Body of pancreas (tissue), 4 donors: ENCODE measurements around the gene DNAL1. TPM values are rescaled to one million over a fixed set of nuclear protein-coding genes. Genes with fewer than 3 reads are reported as not detected.

Source experiments
- ATAC-seq: fragments of 150-250 bp; one replicate; pipeline ENCODE4 v1.9.1; 2016
- DNase-seq, 4 donors: peaks; one replicate each; pipeline ENCODE4 v3.0.0-alpha.2; 2019
- H3K27ac ChIP-seq, 4 donors: fragments of 200-600 bp; sonication (generic); 1 replicate in 3 of 4; 2 replicates in 1 of 4; pipeline versions ENCODE4 v1.5.1 to v1.6.1; 2016 to 2019; ENCODE audit warnings: mild to moderate bottlenecking in 1 of 4, mixed read lengths in 1 of 4, moderate library complexity in 1 of 4
- H3K27me3 ChIP-seq, 2 donors: fragments of 200-600 bp; sonication (generic); one replicate each; pipeline ENCODE4 v1.6.0; 2016; ENCODE audit warnings: mild to moderate bottlenecking in 1 of 2
- H3K36me3 ChIP-seq, 2 donors: fragments of 200-600 bp; sonication (generic); replicated peaks in 1 of 2; 2 replicates each; pipeline ENCODE4 v1.5.1; 2016; ENCODE audit warnings: low read depth in 2 of 2; ENCODE audit not compliant: insufficient read depth in 1 of 2
- H3K4me1 ChIP-seq: fragments of 200-600 bp; sonication (generic); one replicate; pipeline ENCODE4 v1.6.0; 2016
- H3K4me3 ChIP-seq, 2 donors: fragments of 200-600 bp; sonication (generic); 1 replicate in 1 of 2; 2 replicates in 1 of 2; pipeline ENCODE4 v1.5.1; 2016 to 2019
- H3K9me3 ChIP-seq, 3 donors: fragments of 200-600 bp; sonication (generic); 1 replicate in 2 of 3; 2 replicates in 1 of 3; pipeline ENCODE4 v1.5.1; 2016
- CTCF ChIP-seq, 7 experiments: fragments of 450-650 bp in 4 of 7; fragments of 200-600 bp in 3 of 7; sonication (generic) in 3 of 7; IDR thresholded peaks; one replicate each; pipeline ENCODE4 v1.5.1; 2016 to 2019; ENCODE audit warnings: antibody characterized with exemption in 7 of 7
- POLR2A ChIP-seq, 3 donors: fragments of 450-650 bp; IDR thresholded peaks; one replicate each; pipeline ENCODE4 v1.6.1; 2016; ENCODE audit warnings: antibody characterized with exemption in 3 of 3, mild to moderate bottlenecking in 2 of 3
- whole genome bisulfite sequencing, 2 donors: methylation state at CpG; one replicate each; pipeline ENCODE4 v1.1.5; 2017; 5-methylcytosine and 5-hydroxymethylcytosine counted together
- intact Hi-C: fragments of 100-400 bp; cut with DNase I; formaldehyde crosslinking; loops from one replicate; pipeline ENCODE4 v1.15.1; 2023
- small RNA-seq: library from RNA; depleted of rRNA; stranded (forward); fragments of <200 nt; gene quantifications from one replicate; pipeline ENCODE3, GENCODE V24; 2016
- total RNA-seq, 2 donors: library from RNA; depleted of rRNA; stranded (reverse); fragments of >200 nt; gene quantifications; one replicate each; pipeline ENCODE4 v1.1.0, GENCODE V29; 2016

The DNAL1 gene
- total RNA-seq, 2 donors from 2014 or later: 2.6 to 7.3 TPM

- Histone ChIP-seq H3K4me1 (peaks cover 79% of the 10 kb centered on the region), H3K4me3 (no peak overlapping the region), H3K36me3 (no peaks in the 10 kb centered on the region), H3K9me3 (no peaks in the 10 kb centered on the region), H3K27me3 (no peaks in the 10 kb centered on the region), H3K27ac (peak overlapping the region in 2 of 4 donors; percentile 72 to 100)
- 51 to 58% methylated on average over 11 of the region's 11 CpGs for WGBS, 2 donors
- intact Hi-C loops: no loop called here
- DNase-seq (no peak), ATAC-seq (no peak)
- TF ChIP-seq CTCF (IDR thresholded peaks at IDR 0.05) (no peak), POLR2A (IDR thresholded peaks at IDR 0.05) (no peak)
Observed at GRCh38 chr14:73749706-73750530, 105.1 kb downstream of the DNAL1 start.

GRCh38 chr14:73750531-73750901 lies 105.7 kb downstream of the DNAL1 start:
- WGBS, 2 donors: 3 to 17% methylated on average over 2 to 3 of the region's 3 CpGs
- peak in 3 of 4 donors; percentile 63 to 68 (median 65) for DNase-seq
- ATAC-seq: peak; percentile 38
- H3K27ac ChIP-seq: peak overlapping the region; percentile 26 to 100 (median 72)
- intact Hi-C loops: no loop called here
- H3K4me3 ChIP-seq: no peak overlapping the region
- H3K27me3 ChIP-seq: no peaks in the 10 kb centered on the region
- peaks cover 79% of the 10 kb centered on the region for H3K4me1 ChIP-seq
- no peaks in the 10 kb centered on the region for H3K36me3 ChIP-seq
- no peaks in the 10 kb centered on the region for H3K9me3 ChIP-seq
- TF ChIP-seq CTCF (IDR thresholded peaks at IDR 0.05) (no peak), POLR2A (IDR thresholded peaks at IDR 0.05) (no peak)

DNA sequence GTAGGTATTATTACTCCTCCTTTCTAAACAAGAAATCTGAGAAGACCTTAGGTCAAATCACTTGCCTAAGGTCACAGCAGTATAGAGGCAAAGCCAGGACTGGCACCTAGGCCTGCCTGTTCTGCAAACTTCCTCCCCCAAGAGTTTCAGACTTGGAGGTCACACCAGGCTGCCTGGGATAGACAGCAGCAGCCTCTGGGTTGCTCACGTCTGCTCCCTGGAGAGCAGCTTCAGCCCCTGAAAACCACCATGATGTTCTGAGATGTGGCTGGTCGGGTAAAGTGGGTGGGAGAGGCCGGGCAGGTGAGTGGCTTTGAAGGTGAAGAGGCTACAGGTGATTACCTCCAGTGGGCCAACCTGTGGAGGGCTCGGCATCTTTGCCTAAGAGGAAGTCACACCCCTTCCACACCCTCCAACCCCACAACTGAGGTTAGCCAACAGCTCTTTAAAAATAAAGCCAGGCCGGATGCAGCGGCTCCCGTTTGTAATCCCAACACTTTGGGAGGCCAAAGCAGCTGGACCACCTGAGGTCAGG lies 106.4 kb downstream of the DNAL1 start:
- no peak for DNase-seq
- WGBS, 2 donors: 68 to 71% methylated on average over 4 to 7 of the region's 7 CpGs
- Histone ChIP-seq H3K27ac (peak overlapping the region in 3 of 4 donors; percentile 71 to 100 (median 72)), H3K4me3 (no peak overlapping the region), H3K36me3 (no peaks in the 10 kb centered on the region), H3K4me1 (peaks cover 79% of the 10 kb centered on the region), H3K27me3 (no peaks in the 10 kb centered on the region), H3K9me3 (no peaks in the 10 kb centered on the region)
- ATAC-seq: no peak
- intact Hi-C loops: no loop called here
- TF ChIP-seq POLR2A (IDR thresholded peaks at IDR 0.05): no peak
- TF ChIP-seq CTCF (IDR thresholded peaks at IDR 0.05): no peak

GRCh38 chr14:73752297-73752992 lies 107.7 kb downstream of the DNAL1 start:
- peak overlapping the region; percentile 64 to 100 (median 72) for H3K27ac ChIP-seq
- 62 to 71% methylated on average over 6 to 7 of the region's 7 CpGs for WGBS, 2 donors

More at GRCh38 chr14:73752297-73752992, 107.7 kb downstream of the DNAL1 start:
- Histone ChIP-seq H3K9me3 (no peaks in the 10 kb centered on the region), H3K27me3 (no peaks in the 10 kb centered on the region), H3K4me1 (peaks cover 79% of the 10 kb centered on the region), H3K4me3 (no peak overlapping the region), H3K36me3 (no peaks in the 10 kb centered on the region)
- ATAC-seq: no peak
- intact Hi-C loops: no loop called here
- peak in 3 of 4 donors; percentile 56 to 81 (median 72) for DNase-seq
- TF ChIP-seq CTCF (IDR thresholded peaks at IDR 0.05): peak in 3 of 7 experiments; percentile 25 to 26 (median 25)
- no peak for TF ChIP-seq POLR2A (IDR thresholded peaks at IDR 0.05)

Small RNAs within 50 kb of the gene (small RNA-seq; reads per million reads assigned to genes)
- not detected for gene RNU6-240P

Other genes starting within 250 kb of the DNAL1 start
- 10 to 100 TPM; 43.8 to 45.2 TPM for gene NUMB, start 186.4 kb upstream of the DNAL1 start, total RNA-seq
- gene RIOX1, start 154.1 kb upstream of the DNAL1 start, total RNA-seq: 10 to 100 TPM; 19.7 to 23.4 TPM
- gene ACOT1, start 107.8 kb upstream of the DNAL1 start, total RNA-seq: 1 to 10 TPM in 1 of 2 donors, not detected in 1; 2.3 TPM
- under 1 TPM in 1 of 2 donors, not detected in 1; under 0.01 TPM for gene HEATR4, start 86.0 kb upstream of the DNAL1 start, total RNA-seq
- gene ACOT2, start 75.8 kb upstream of the DNAL1 start, total RNA-seq: 10 to 100 TPM; 28.0 to 81.7 TPM
- gene ACOT4, start 53.1 kb upstream of the DNAL1 start, total RNA-seq: 1 to 10 TPM; 3.1 to 4.0 TPM
- gene ACOT6, start 32.5 kb upstream of the DNAL1 start, total RNA-seq: not detected
- 1 to 10 TPM; 5.7 to 6.9 TPM for gene PNMA1, start 69.4 kb downstream of the DNAL1 start, total RNA-seq
- gene PTGR2, start 206.8 kb downstream of the DNAL1 start, total RNA-seq: 1 to 10 TPM in 1 of 2 donors, under 1 TPM in 1; 0.99 to 8.6 TPM
- gene ZNF410, start 241.9 kb downstream of the DNAL1 start, total RNA-seq: 10 to 100 TPM; 18.8 to 25.9 TPM